Kidney (tissue), 14 donors: ENCODE data around the gene CARD19. TPM values are rescaled to one million over a fixed set of nuclear protein-coding genes. Genes with fewer than 3 reads are reported as not detected.

Experiments used
- DNase-seq, 5 donors: peaks; one replicate each; pipeline ENCODE4 v3.0.0-alpha.2; 2013 to 2020
- FAIRE-seq: peaks from 2 replicates; lab custom pipeline; 2012; peaks lifted over from hg19 to GRCh38; lab: Jason Lieb, UNC
- H3K27ac ChIP-seq, 2 donors: one replicate each; pipeline ENCODE4 v1.7.0; 2013; ENCODE audit warnings: low read depth in 2 of 2, low read length in 2 of 2, inconsistent platforms in 1 of 2
- H3K27me3 ChIP-seq: one replicate; pipeline ENCODE4 v1.7.1; 2013; ENCODE audit warnings: low read length, inconsistent platforms; ENCODE audit not compliant: control insufficient read depth, insufficient read depth
- H3K36me3 ChIP-seq, 3 donors: one replicate each; pipeline versions ENCODE4 v1.7.0 to v1.7.1; 2013; ENCODE audit warnings: low read length in 3 of 3, control low read depth in 1 of 3, inconsistent platforms in 1 of 3; ENCODE audit not compliant: insufficient read depth in 3 of 3, control insufficient read depth in 2 of 3
- H3K4me1 ChIP-seq, 3 donors: one replicate each; pipeline versions ENCODE4 v1.7.0 to v1.7.1; 2013; ENCODE audit warnings: low read length in 3 of 3, inconsistent platforms in 1 of 3, low read depth in 1 of 3; ENCODE audit not compliant: control insufficient read depth in 2 of 3, insufficient read depth in 2 of 3
- H3K4me3 ChIP-seq, 3 donors: one replicate each; pipeline versions ENCODE4 v1.7.0 to v1.8.1; 2013; ENCODE audit warnings: low read length in 3 of 3, control low read depth in 1 of 3, inconsistent platforms in 1 of 3
- H3K9ac ChIP-seq, 3 donors: one replicate each; pipeline versions ENCODE4 v1.7.0 to v1.7.1; 2013; ENCODE audit warnings: low read length in 3 of 3, control low read depth in 1 of 3, inconsistent platforms in 1 of 3
- H3K9me3 ChIP-seq, 3 donors: one replicate each; pipeline versions ENCODE4 v1.7.0 to v1.7.1; 2013; ENCODE audit warnings: low read length in 3 of 3, control low read depth in 1 of 3, inconsistent platforms in 1 of 3; ENCODE audit not compliant: control insufficient read depth in 2 of 3, insufficient read depth in 1 of 3
- intact Hi-C: fragments of 100-400 bp; cut with DNase I; formaldehyde crosslinking; loops from one replicate; pipeline ENCODE4 v1.11.1; 2022
- polyA plus RNA-seq: library from polyadenylated mRNA; stranded (reverse); fragments of 350-450 nt; fragmentation: Illumina TruSeq; extraction: RNeasy Lipid Tissue Mini Kit (QIAGEN cat#74804); gene quantifications from one replicate; pipeline ENCODE4 v1.2.3, GENCODE V29; 2014; ENCODE audit warnings: low read depth, low replicate concordance; ENCODE audit not compliant: insufficient read depth
- total RNA-seq: library from RNA; stranded (reverse); fragmentation: NEBNext Ultra II Directional; extraction: Animal tissue kit (Norgen Biotek cat#: 25700); gene quantifications from one replicate; pipeline ENCODE4 v1.2.1, GENCODE V29; 2021
- TF ChIP-seq, protein P1 (sequence below): IDR thresholded peaks from 3 replicates; pipeline ENCODE4 v1.5.1; 2012; ENCODE audit warnings: mild to moderate bottlenecking, moderate library complexity, borderline replicate concordance; ENCODE audit not compliant: insufficient read depth; ENCODE audit errors: extremely low read depth
- donor health status: control.
- donor health status: control.
- donor health status: control.
- donor health status: control.
- donor health status: control.
- donor health status: DM: yes; HTN: yes; CAD: no.
- donor health status: Normal renal cell carcinoma (clear cell type).

Gene CARD19
- total and polyA plus RNA-seq, 2 donors from 2014 or later, result 44.5 to 49.3 TPM

GRCh38 chr9:93057042-93057702, 38.8 kb upstream of the CARD19 start:
- no peak overlapping the region for H3K27ac ChIP-seq
- TF ChIP-seq, protein P1, sequence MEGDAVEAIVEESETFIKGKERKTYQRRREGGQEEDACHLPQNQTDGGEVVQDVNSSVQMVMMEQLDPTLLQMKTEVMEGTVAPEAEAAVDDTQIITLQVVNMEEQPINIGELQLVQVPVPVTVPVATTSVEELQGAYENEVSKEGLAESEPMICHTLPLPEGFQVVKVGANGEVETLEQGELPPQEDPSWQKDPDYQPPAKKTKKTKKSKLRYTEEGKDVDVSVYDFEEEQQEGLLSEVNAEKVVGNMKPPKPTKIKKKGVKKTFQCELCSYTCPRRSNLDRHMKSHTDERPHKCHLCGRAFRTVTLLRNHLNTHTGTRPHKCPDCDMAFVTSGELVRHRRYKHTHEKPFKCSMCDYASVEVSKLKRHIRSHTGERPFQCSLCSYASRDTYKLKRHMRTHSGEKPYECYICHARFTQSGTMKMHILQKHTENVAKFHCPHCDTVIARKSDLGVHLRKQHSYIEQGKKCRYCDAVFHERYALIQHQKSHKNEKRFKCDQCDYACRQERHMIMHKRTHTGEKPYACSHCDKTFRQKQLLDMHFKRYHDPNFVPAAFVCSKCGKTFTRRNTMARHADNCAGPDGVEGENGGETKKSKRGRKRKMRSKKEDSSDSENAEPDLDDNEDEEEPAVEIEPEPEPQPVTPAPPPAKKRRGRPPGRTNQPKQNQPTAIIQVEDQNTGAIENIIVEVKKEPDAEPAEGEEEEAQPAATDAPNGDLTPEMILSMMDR, result no peak
- no peaks in the 10 kb centered on the region for H3K9me3 ChIP-seq
- H3K27me3 ChIP-seq, result no peaks in the 10 kb centered on the region
- FAIRE-seq (no peak), DNase-seq (peak in 2 of 5 donors; percentile 40 to 59)
- intact Hi-C loops, result no loop called here
- H3K9ac ChIP-seq, result no peak overlapping the region
- H3K4me1 ChIP-seq, result peaks cover 0 to 23% (median 16%) of the 10 kb centered on the region in 3 donors
- H3K4me3 ChIP-seq, result no peak overlapping the region
- no peaks in the 10 kb centered on the region for H3K36me3 ChIP-seq

- Histone ChIP-seq H3K36me3 (no peaks in the 10 kb centered on the region), H3K9ac (no peak overlapping the region), H3K27me3 (no peaks in the 10 kb centered on the region), H3K4me1 (peaks cover 0 to 27% (median 16%) of the 10 kb centered on the region in 3 donors), H3K9me3 (no peaks in the 10 kb centered on the region), H3K4me3 (no peak overlapping the region), H3K27ac (peak overlapping the region; percentile 40 to 55)
- FAIRE-seq (no peak), DNase-seq (peak in 2 of 5 donors; percentile 63 to 70)
- intact Hi-C loops, result no loop called here
- TF ChIP-seq, protein P1, result no peak
These were observed 38.2 kb upstream of the CARD19 start for GRCh38 chr9:93057703-93058354.

- Histone ChIP-seq H3K27me3 (no peaks in the 10 kb centered on the region), H3K9ac (peak within 1 kb of the TSS in 1 of 3 donors; percentile 41), H3K4me3 (peak within 1 kb of the TSS in 2 of 3 donors; percentile 59 to 62), H3K4me1 (peaks cover 0 to 31% (median 16%) of the 10 kb centered on the region in 3 donors), H3K27ac (peak within 1 kb of the TSS; percentile 55 to 58), H3K36me3 (no peaks in the 10 kb centered on the region), H3K9me3 (no peaks in the 10 kb centered on the region)
- peak; percentile 91 to 95 (median 95) for DNase-seq
- no peak for FAIRE-seq
- TF ChIP-seq, protein P1, result no peak
- intact Hi-C loops, result no loop called here
These were observed 37.5 kb upstream of the CARD19 start, which contains the start of gene SUSD3 for GRCh38 chr9:93058355-93059010. Gene SUSD3, plus strand, starts transcription at chr9:93058701. Its CDS starts 42 bp downstream, at chr9:93058743.
